WTC11 (cell line): Measurements from ENCODE around the gene GJA3. TPM values are rescaled to one million over a fixed set of nuclear protein-coding genes. Genes with fewer than 3 reads are reported as not detected.

Source experiments
- ATAC-seq: fragments of 200-7000 bp; cut with Tn5 transposase; 2 replicates; pipeline ENCODE4 v1.10.0; 2021; ENCODE audit warnings: mild to moderate bottlenecking, moderate library complexity
- CTCF ChIA-PET: fragments of 300-600 bp; sonication (Branson Sonifier 250); formaldehyde crosslinking; loops from one replicate; lab custom pipeline; 2021; ENCODE audit warnings: antibody characterized with exemption; lab: Charles Lee
- POLR2A ChIA-PET: fragments of 350-600 bp; sonication (Branson Sonifier 250); formaldehyde crosslinking; loops from one replicate; lab custom pipeline; 2021; ENCODE audit warnings: antibody characterized with exemption; lab: Charles Lee
- DNase-seq: peaks from one replicate; pipeline ENCODE4 v3.0.0; 2021; ENCODE audit warnings: low spot score
- H3K27ac Mint-ChIP-seq: 2 replicates; pipeline ENCODE4 v1.8.0; 2021; ENCODE audit warnings: mixed read lengths
- H3K27me3 Mint-ChIP-seq: 2 replicates; pipeline ENCODE4 v1.8.0; 2021; ENCODE audit warnings: low read depth, mild to moderate bottlenecking, moderate library complexity, mixed read lengths
- H3K36me3 Mint-ChIP-seq: 2 replicates; pipeline ENCODE4 v1.8.0; 2021; ENCODE audit warnings: mixed read lengths
- H3K4me1 Mint-ChIP-seq: 2 replicates; pipeline ENCODE4 v1.8.0; 2022; ENCODE audit warnings: mixed read lengths
- H3K4me3 Mint-ChIP-seq: 2 replicates; pipeline ENCODE4 v1.8.0; 2021; ENCODE audit warnings: mild to moderate bottlenecking, moderate library complexity, mixed read lengths
- H3K9me3 Mint-ChIP-seq: 2 replicates; pipeline ENCODE4 v1.8.0; 2021; ENCODE audit warnings: mixed read lengths
- AFF4 ChIP-seq: sonication (generic); formaldehyde crosslinking; IDR thresholded peaks from 2 replicates; pipeline ENCODE4 v1.8.1; 2023; ENCODE audit warnings: mild to moderate bottlenecking, missing genetic modification reagents, borderline replicate concordance
- CREB1 ChIP-seq: sonication (generic); formaldehyde crosslinking; IDR thresholded peaks from 2 replicates; pipeline ENCODE4 v1.8.0; 2023; ENCODE audit warnings: mild to moderate bottlenecking, missing genetic modification reagents
- E2F5 ChIP-seq: sonication (generic); formaldehyde crosslinking; IDR thresholded peaks from 2 replicates; pipeline ENCODE4 v1.8.1; 2022; ENCODE audit warnings: mild to moderate bottlenecking, moderate library complexity, missing genetic modification reagents
- GRHL2 ChIP-seq: fragments of 250-450 bp; sonication (Bioruptor Pico); IDR thresholded peaks from 2 replicates; pipeline ENCODE4 v1.8.0; 2022; ENCODE audit warnings: mild to moderate bottlenecking, moderate library complexity; ENCODE audit not compliant: insufficient replicate concordance, severe bottlenecking
- NFYB ChIP-seq: sonication (generic); formaldehyde crosslinking; conservative IDR thresholded peaks from 2 replicates; pipeline ENCODE4 v1.8.0; 2022; ENCODE audit warnings: low read depth, missing genetic modification reagents
- NR1H2 ChIP-seq: sonication (generic); formaldehyde crosslinking; IDR thresholded peaks from 2 replicates; pipeline ENCODE4 v1.9.0; 2021; ENCODE audit warnings: mild to moderate bottlenecking, moderate library complexity, missing genetic modification reagents
- NR3C1 ChIP-seq: sonication (generic); formaldehyde crosslinking; conservative IDR thresholded peaks from 2 replicates; pipeline ENCODE4 v1.8.1; 2023; ENCODE audit warnings: low read depth, mild to moderate bottlenecking, missing genetic modification reagents
- PREB ChIP-seq: sonication (generic); formaldehyde crosslinking; IDR thresholded peaks from 2 replicates; pipeline ENCODE4 v1.8.1; 2022; ENCODE audit warnings: mild to moderate bottlenecking, missing genetic modification reagents, moderate library complexity, borderline replicate concordance
- RELA ChIP-seq: sonication (generic); formaldehyde crosslinking; IDR thresholded peaks from 2 replicates; pipeline ENCODE4 v1.8.1; 2022; ENCODE audit warnings: missing genetic modification reagents, mild to moderate bottlenecking, borderline replicate concordance
- TP53 ChIP-seq: sonication (generic); formaldehyde crosslinking; IDR thresholded peaks from 2 replicates; pipeline ENCODE4 v1.8.1; 2023; ENCODE audit warnings: mild to moderate bottlenecking, missing genetic modification reagents
- ZBTB21 ChIP-seq: sonication (generic); formaldehyde crosslinking; IDR thresholded peaks from 2 replicates; pipeline ENCODE4 v1.8.1; 2023; ENCODE audit warnings: mild to moderate bottlenecking, missing genetic modification reagents, borderline replicate concordance
- ZBTB43 ChIP-seq: sonication (generic); formaldehyde crosslinking; IDR thresholded peaks from 2 replicates; pipeline ENCODE4 v1.8.1; 2023; ENCODE audit warnings: mild to moderate bottlenecking, missing genetic modification reagents
- ZNF121 ChIP-seq: sonication (generic); formaldehyde crosslinking; IDR thresholded peaks from 2 replicates; pipeline ENCODE4 v1.8.0; 2023; ENCODE audit warnings: missing genetic modification reagents
- ZNF138 ChIP-seq: sonication (generic); formaldehyde crosslinking; conservative IDR thresholded peaks from 2 replicates; pipeline ENCODE4 v1.8.1; 2022; ENCODE audit warnings: mild to moderate bottlenecking, moderate library complexity, missing genetic modification reagents
- ZNF219 ChIP-seq: sonication (generic); formaldehyde crosslinking; IDR thresholded peaks from 2 replicates; pipeline ENCODE4 v1.8.0; 2023; ENCODE audit warnings: missing genetic modification reagents, mild to moderate bottlenecking, borderline replicate concordance
- ZNF263 ChIP-seq: sonication (generic); formaldehyde crosslinking; IDR thresholded peaks from 2 replicates; pipeline ENCODE4 v1.8.1; 2022; ENCODE audit warnings: low read depth, mild to moderate bottlenecking, moderate library complexity, missing genetic modification reagents
- ZNF317 ChIP-seq: sonication (generic); formaldehyde crosslinking; IDR thresholded peaks from 2 replicates; pipeline ENCODE4 v1.8.1; 2023; ENCODE audit warnings: low read depth, mild to moderate bottlenecking, moderate library complexity, missing genetic modification reagents, borderline replicate concordance
- ZNF396 ChIP-seq: fragments of 250-450 bp; sonication (Bioruptor Pico); IDR thresholded peaks from 2 replicates; pipeline ENCODE4 v1.8.0; 2021; ENCODE audit warnings: mild to moderate bottlenecking, moderate library complexity, borderline replicate concordance
- ZNF425 ChIP-seq: fragments of 250-450 bp; sonication (Bioruptor Pico); conservative IDR thresholded peaks from 2 replicates; pipeline ENCODE4 v1.9.0; 2021; ENCODE audit warnings: mild to moderate bottlenecking
- ZSCAN18 ChIP-seq: fragments of 250-450 bp; sonication (Bioruptor Pico); IDR thresholded peaks from 2 replicates; pipeline ENCODE4 v2.1.2; 2022; ENCODE audit warnings: mild to moderate bottlenecking, moderate library complexity
- total RNA-seq: library from RNA; stranded (reverse); gene quantifications from 3 replicates; pipeline ENCODE4 v1.2.3, GENCODE V29; 2021

Gene GJA3
- total RNA-seq, 1 experiment from 2014 or later = 0.48 TPM

- TF ChIP-seq PREB (CRISPR knock-in tag) (no peak), ZNF425 (CRISPR knock-in tag) (no peak), E2F5 (CRISPR knock-in tag) (no peak), ZNF121 (no peak), NFYB (CRISPR knock-in tag) (no peak), NR1H2 (CRISPR knock-in tag) (no peak), ZNF219 (CRISPR knock-in tag) (no peak), ZSCAN18 (CRISPR knock-in tag) (no peak), CREB1 (CRISPR knock-in tag) (no peak), RELA (CRISPR knock-in tag) (no peak)
- TF ChIP-seq, all 79 proteins: peak for 0
- Mint-ChIP-seq H3K9me3 (no peaks in the 10 kb centered on the region), H3K27me3 (no peaks in the 10 kb centered on the region; the same call in 1 of the 2 replicates), H3K4me1 (peaks cover 6% of the 10 kb centered on the region; the same call in 1 of the 2 replicates), H3K4me3 (no peak overlapping the region), H3K27ac (no peak overlapping the region), H3K36me3 (no peaks in the 10 kb centered on the region)
- CTCF ChIA-PET = no interaction called here
- DNase-seq (no peak), ATAC-seq (no peak)
- POLR2A ChIA-PET = no interaction called here
Measured at GRCh38 chr13:20177049-20177831, 16.4 kb upstream of the GJA3 start.

GRCh38 chr13:20175907-20176652 lies 15.2 kb upstream of the GJA3 start:
- H3K4me1 Mint-ChIP-seq = peaks cover 6% of the 10 kb centered on the region; the same call in 1 of the 2 replicates
- no peaks in the 10 kb centered on the region for H3K9me3 Mint-ChIP-seq
- H3K36me3 Mint-ChIP-seq = no peaks in the 10 kb centered on the region
- no peak overlapping the region for H3K27ac Mint-ChIP-seq
- DNase-seq (no peak), ATAC-seq (no peak)
- H3K4me3 Mint-ChIP-seq = no peak overlapping the region
- ChIA-PET CTCF (no interaction called here), POLR2A (no interaction called here)
- H3K27me3 Mint-ChIP-seq = no peaks in the 10 kb centered on the region; the same call in 1 of the 2 replicates
- TF ChIP-seq ZNF138 = no peak
- no peak for TF ChIP-seq ZNF396 (CRISPR knock-in tag)
- no peak for TF ChIP-seq AFF4 (CRISPR knock-in tag)
- no peak for TF ChIP-seq ZSCAN18 (CRISPR knock-in tag)
- TF ChIP-seq GRHL2 (CRISPR knock-in tag) = no peak
- TF ChIP-seq ZNF317 (CRISPR knock-in tag) = no peak
- TF ChIP-seq TP53 (CRISPR knock-in tag) = no peak
- no peak for TF ChIP-seq ZBTB21
- TF ChIP-seq NR3C1 (CRISPR knock-in tag) = no peak
- no peak for TF ChIP-seq ZBTB43
- TF ChIP-seq ZNF263 (CRISPR knock-in tag) = no peak
